ENCODE data around the gene ARIH2.

DNA sequence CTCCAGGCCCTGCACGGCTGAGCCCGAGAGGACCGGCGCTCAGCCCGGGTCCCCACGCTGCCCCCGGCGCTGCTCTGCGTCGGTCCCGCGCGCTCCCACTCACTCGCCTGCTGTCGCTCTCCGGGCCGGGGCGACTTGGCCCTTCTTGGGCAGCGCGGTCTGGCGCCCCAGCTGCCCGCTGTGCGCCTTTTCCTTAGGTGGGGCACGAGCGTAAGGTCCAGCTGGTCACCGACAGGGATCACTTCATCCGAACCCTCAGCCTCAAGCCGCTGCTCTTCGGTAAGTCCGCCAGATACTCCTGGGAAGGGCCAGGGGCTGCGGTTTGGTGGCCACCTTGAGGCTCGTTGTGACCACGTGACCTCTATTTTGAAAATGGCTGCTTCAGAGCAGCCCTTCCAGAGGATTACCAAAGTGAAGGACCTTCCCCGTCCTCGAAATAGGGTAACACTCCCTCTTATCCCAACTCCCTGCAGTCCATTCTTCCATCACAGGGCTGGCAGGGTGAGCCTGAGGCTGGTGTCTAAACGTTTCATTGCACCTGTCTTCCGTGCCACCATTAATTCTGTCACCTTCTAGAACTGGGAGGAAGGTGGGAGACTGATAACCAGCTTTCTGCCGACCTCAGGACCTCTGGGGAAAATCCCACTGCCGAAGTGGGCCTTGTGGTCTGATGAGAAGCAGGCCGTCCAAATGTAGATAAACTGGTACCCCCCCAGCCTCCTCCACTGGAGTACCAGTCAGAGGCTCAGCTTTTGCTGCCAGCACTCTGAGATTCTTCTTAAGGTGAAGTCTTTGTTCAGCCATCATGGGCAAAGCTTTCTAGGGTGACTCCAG lies 72.2 kb downstream of the ARIH2 start:
- TF ChIP-seq TEAD4 (IDR thresholded peaks at IDR 0.05) (no peak), EP300 (IDR thresholded peaks at IDR 0.05; ENCODE audit: borderline replicate concordance) (no peak), YY1 (IDR thresholded peaks at IDR 0.05; ENCODE audit: low read depth) (peak; percentile 79), TAF1 (IDR thresholded peaks at IDR 0.05; ENCODE audit: low read depth) (0 out of 2 replicates have a peak, but pooled peaks have one; percentile 58), REST (IDR thresholded peaks at IDR 0.05; ENCODE audit: low read depth) (no peak), CEBPB (IDR thresholded peaks at IDR 0.05) (no peak), RAD21 (IDR thresholded peaks at IDR 0.05; ENCODE audit: low read depth) (no peak), USF1 (IDR thresholded peaks at IDR 0.05) (peak; percentile 91), CREB1 (IDR thresholded peaks at IDR 0.05; ENCODE audit: low read depth) (no peak), NFIC (IDR thresholded peaks at IDR 0.05) (no peak), TCF12 (IDR thresholded peaks at IDR 0.05; ENCODE audit: low read depth) (0 out of 2 replicates have a peak, but pooled peaks have one; percentile 16), FOXM1 (IDR thresholded peaks at IDR 0.05; ENCODE audit: borderline replicate concordance, low read depth) (no peak)
- TF ChIP-seq, protein P1, sequence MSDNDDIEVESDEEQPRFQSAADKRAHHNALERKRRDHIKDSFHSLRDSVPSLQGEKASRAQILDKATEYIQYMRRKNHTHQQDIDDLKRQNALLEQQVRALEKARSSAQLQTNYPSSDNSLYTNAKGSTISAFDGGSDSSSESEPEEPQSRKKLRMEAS (IDR thresholded peaks at IDR 0.05) = peak; percentile 51

Data from Ishikawa (cell line).